Ishikawa (cell line): ENCODE data around the gene MRS2.

Source experiments
- CEBPB ChIP-seq: IDR thresholded peaks from 2 replicates; pipeline ENCODE4 v1.6.1; 2012
- CREB1 ChIP-seq: IDR thresholded peaks from 2 replicates; pipeline ENCODE4 v1.6.1; 2012; ENCODE audit warnings: low read depth
- EGR1 ChIP-seq: IDR thresholded peaks from 2 replicates; pipeline ENCODE4 v1.6.1; 2012
- EP300 ChIP-seq: IDR thresholded peaks from 2 replicates; pipeline ENCODE4 v1.6.1; 2012; ENCODE audit warnings: borderline replicate concordance
- FOXM1 ChIP-seq: IDR thresholded peaks from 2 replicates; pipeline ENCODE4 v1.6.1; 2012; ENCODE audit warnings: low read depth, borderline replicate concordance
- MAX ChIP-seq: IDR thresholded peaks from 2 replicates; pipeline ENCODE4 v1.6.1; 2012
- NFIC ChIP-seq: IDR thresholded peaks from 2 replicates; pipeline ENCODE4 v1.6.1; 2012
- RAD21 ChIP-seq: IDR thresholded peaks from 2 replicates; pipeline ENCODE4 v1.6.1; 2012; ENCODE audit warnings: low read depth
- REST ChIP-seq: IDR thresholded peaks from 2 replicates; pipeline ENCODE4 v1.6.1; 2012; ENCODE audit warnings: low read depth, mild to moderate bottlenecking
- TAF1 ChIP-seq: IDR thresholded peaks from 2 replicates; pipeline ENCODE4 v1.6.1; 2012; ENCODE audit warnings: low read depth, mild to moderate bottlenecking
- TCF12 ChIP-seq: IDR thresholded peaks from 2 replicates; pipeline ENCODE4 v1.6.1; 2012; ENCODE audit warnings: low read depth
- TEAD4 ChIP-seq: IDR thresholded peaks from 2 replicates; pipeline ENCODE4 v1.6.1; 2012
- USF1 ChIP-seq: IDR thresholded peaks from 2 replicates; pipeline ENCODE4 v1.6.1; 2012
- YY1 ChIP-seq: IDR thresholded peaks from 2 replicates; pipeline ENCODE4 v1.6.1; 2012; ENCODE audit warnings: low read depth
- ZBTB7A ChIP-seq: IDR thresholded peaks from 2 replicates; pipeline ENCODE4 v1.6.1; 2012; ENCODE audit warnings: low read depth

The MRS2 gene

GRCh38 chr6:24357336-24358218 lies 45.2 kb upstream of the MRS2 start, which contains the start of gene DCDC2:
TSS of gene DCDC2 (minus strand) at chr6:24358059. CDS start at chr6:24357750, 309 bp downstream.
- TF ChIP-seq ZBTB7A: no peak
- TF ChIP-seq EP300: no peak
- TF ChIP-seq YY1: no peak
- TF ChIP-seq REST: no peak
- no peak for TF ChIP-seq RAD21
- no peak for TF ChIP-seq CEBPB
- no peak for TF ChIP-seq TEAD4
- no peak for TF ChIP-seq EGR1
- TF ChIP-seq USF1: no peak
- TF ChIP-seq TCF12: no peak
- no peak for TF ChIP-seq FOXM1
- no peak for TF ChIP-seq TAF1
- no peak for TF ChIP-seq CREB1
- TF ChIP-seq MAX: no peak; the same call in 1 of the 2 replicates
- no peak for TF ChIP-seq NFIC

GRCh38 chr6:24358219-24358821 lies 44.4 kb upstream of the MRS2 start:
- no peak for TF ChIP-seq EGR1
- no peak for TF ChIP-seq ZBTB7A
- TF ChIP-seq TEAD4: no peak
- no peak for TF ChIP-seq USF1
- no peak for TF ChIP-seq FOXM1
- no peak for TF ChIP-seq MAX
- no peak for TF ChIP-seq CREB1
- no peak for TF ChIP-seq TAF1

- TF ChIP-seq YY1: no peak; the same call in none of the 2 replicates
- TF ChIP-seq NFIC: peak; percentile 47
- TF ChIP-seq FOXM1: 0 out of 2 replicates have a peak, but pooled peaks have one; percentile 33
- peak; percentile 63; the same call in 1 of the 2 replicates for TF ChIP-seq MAX
- no peak for TF ChIP-seq REST
- peak; percentile 67 for TF ChIP-seq RAD21
- TF ChIP-seq CEBPB: no peak
- TF ChIP-seq TCF12: peak; percentile 84
- peak; percentile 64; the same call in 1 of the 2 replicates for TF ChIP-seq EP300
- peak; percentile 99 for TF ChIP-seq ZBTB7A
- TF ChIP-seq TEAD4: peak; percentile 39
- peak; percentile 91 for TF ChIP-seq USF1
- no peak for TF ChIP-seq TAF1
- peak; percentile 85 for TF ChIP-seq EGR1
- no peak for TF ChIP-seq CREB1
Observed at GRCh38 chr6:24359640-24360454, 42.9 kb upstream of the MRS2 start.

- TF ChIP-seq NFIC: peak; percentile 45
Observed at GRCh38 chr6:24365103-24365633, 37.6 kb upstream of the MRS2 start.
